KMS-11 (cell line): ENCODE results near the gene EN1.

Experiments used
- H2AFZ ChIP-seq: fragments of 200-600 bp; sonication (generic); 2 replicates; pipeline ENCODE4 v1.6.1; 2016; ENCODE audit warnings: antibody characterized with exemption, mixed run types, low read depth
- H3K27ac ChIP-seq: fragments of 200-600 bp; sonication (generic); 2 replicates; pipeline ENCODE4 v1.6.1; 2016; ENCODE audit warnings: mild to moderate bottlenecking, mixed run types
- H3K27me3 ChIP-seq: fragments of 200-600 bp; sonication (generic); 2 replicates; pipeline ENCODE4 v1.6.1; 2017; ENCODE audit warnings: mild to moderate bottlenecking, low read depth, mixed run types, moderate library complexity; ENCODE audit not compliant: insufficient read depth
- H3K36me3 ChIP-seq: fragments of 200-600 bp; sonication (generic); 2 replicates; pipeline ENCODE4 v1.6.1; 2017; ENCODE audit warnings: mild to moderate bottlenecking, mixed run types; ENCODE audit not compliant: insufficient read depth
- H3K4me1 ChIP-seq: fragments of 200-600 bp; sonication (generic); 2 replicates; pipeline ENCODE4 v1.6.1; 2016; ENCODE audit warnings: mild to moderate bottlenecking, low read depth, mixed run types; ENCODE audit not compliant: poor library complexity, severe bottlenecking
- H3K4me2 ChIP-seq: fragments of 200-600 bp; sonication (generic); 2 replicates; pipeline ENCODE4 v1.7.0; 2016; ENCODE audit warnings: mild to moderate bottlenecking, mixed run types
- H3K4me3 ChIP-seq: fragments of 200-600 bp; sonication (generic); IDR thresholded peaks from 2 replicates; pipeline ENCODE4 v1.6.1; 2017; ENCODE audit warnings: low read depth, low read length, mixed read lengths; ENCODE audit not compliant: insufficient read depth
- H3K79me2 ChIP-seq: fragments of 200-600 bp; sonication (generic); 2 replicates; pipeline ENCODE4 v1.6.1; 2016; ENCODE audit warnings: low read depth, mixed run types; ENCODE audit not compliant: insufficient read depth
- H3K9ac ChIP-seq: fragments of 200-600 bp; sonication (generic); 2 replicates; pipeline ENCODE4 v1.6.1; 2016; ENCODE audit warnings: mild to moderate bottlenecking, mixed run types
- H4K20me1 ChIP-seq: fragments of 200-600 bp; sonication (generic); 2 replicates; pipeline ENCODE4 v1.6.1; 2016; ENCODE audit warnings: mild to moderate bottlenecking, mixed run types; ENCODE audit not compliant: insufficient read depth
- TF ChIP-seq, protein P1 (sequence below): fragments of 200-600 bp; sonication (generic); conservative IDR thresholded peaks from 2 replicates; pipeline ENCODE4 v1.6.1; 2017; ENCODE audit warnings: low read depth, mild to moderate bottlenecking, antibody characterized with exemption, low read length, moderate library complexity, mixed read lengths

EN1 gene

DNA sequence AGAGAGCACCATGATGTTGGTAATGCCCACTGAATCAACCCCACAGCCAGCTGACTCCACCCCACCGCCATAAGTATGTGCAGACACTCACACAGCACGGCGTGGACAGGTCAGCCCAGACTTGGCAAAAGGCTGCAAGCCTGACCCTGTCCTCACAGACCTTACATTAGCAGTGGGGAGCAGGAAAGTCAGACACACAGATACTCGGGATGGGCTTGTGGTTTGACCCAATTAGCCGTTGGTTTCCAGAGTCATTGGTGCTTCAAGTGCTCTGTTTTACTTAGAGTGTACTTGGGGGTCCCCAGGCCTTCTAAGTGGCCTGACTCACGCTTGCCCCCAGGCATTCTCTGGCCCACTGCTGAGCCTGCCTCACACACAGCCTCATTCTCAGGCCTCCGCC lies 36.7 kb downstream of the EN1 start:
- TF ChIP-seq, protein P1, sequence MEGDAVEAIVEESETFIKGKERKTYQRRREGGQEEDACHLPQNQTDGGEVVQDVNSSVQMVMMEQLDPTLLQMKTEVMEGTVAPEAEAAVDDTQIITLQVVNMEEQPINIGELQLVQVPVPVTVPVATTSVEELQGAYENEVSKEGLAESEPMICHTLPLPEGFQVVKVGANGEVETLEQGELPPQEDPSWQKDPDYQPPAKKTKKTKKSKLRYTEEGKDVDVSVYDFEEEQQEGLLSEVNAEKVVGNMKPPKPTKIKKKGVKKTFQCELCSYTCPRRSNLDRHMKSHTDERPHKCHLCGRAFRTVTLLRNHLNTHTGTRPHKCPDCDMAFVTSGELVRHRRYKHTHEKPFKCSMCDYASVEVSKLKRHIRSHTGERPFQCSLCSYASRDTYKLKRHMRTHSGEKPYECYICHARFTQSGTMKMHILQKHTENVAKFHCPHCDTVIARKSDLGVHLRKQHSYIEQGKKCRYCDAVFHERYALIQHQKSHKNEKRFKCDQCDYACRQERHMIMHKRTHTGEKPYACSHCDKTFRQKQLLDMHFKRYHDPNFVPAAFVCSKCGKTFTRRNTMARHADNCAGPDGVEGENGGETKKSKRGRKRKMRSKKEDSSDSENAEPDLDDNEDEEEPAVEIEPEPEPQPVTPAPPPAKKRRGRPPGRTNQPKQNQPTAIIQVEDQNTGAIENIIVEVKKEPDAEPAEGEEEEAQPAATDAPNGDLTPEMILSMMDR = no peak
- no peak overlapping the region for H3K27ac ChIP-seq
- no peak overlapping the region for H3K4me2 ChIP-seq
- no peaks in the 10 kb centered on the region for H3K4me1 ChIP-seq
- no peak overlapping the region for H3K4me3 ChIP-seq
- no peak overlapping the region for H2AFZ ChIP-seq
- H3K36me3 ChIP-seq = no peaks in the 10 kb centered on the region
- no peaks in the 10 kb centered on the region for H4K20me1 ChIP-seq
- no peaks in the 10 kb centered on the region for H3K27me3 ChIP-seq
- H3K9ac ChIP-seq = no peak overlapping the region
- no peaks in the 10 kb centered on the region for H3K79me2 ChIP-seq

- Histone ChIP-seq H3K4me3 (no peak overlapping the region), H3K4me2 (no peak overlapping the region)
- TF ChIP-seq, protein P1 = no peak
These were observed 39.0 kb downstream of the EN1 start for GRCh38 chr2:118808429-118808809.

GRCh38 chr2:118807668-118808428 lies 39.6 kb downstream of the EN1 start:
- Histone ChIP-seq H3K4me3 (no peak overlapping the region), H3K27ac (no peak overlapping the region), H3K4me1 (no peaks in the 10 kb centered on the region), H3K36me3 (no peaks in the 10 kb centered on the region), H3K79me2 (no peaks in the 10 kb centered on the region), H4K20me1 (no peaks in the 10 kb centered on the region), H2AFZ (no peak overlapping the region), H3K27me3 (no peaks in the 10 kb centered on the region), H3K4me2 (no peak overlapping the region), H3K9ac (no peak overlapping the region)
- TF ChIP-seq, protein P1 = no peak

More at GRCh38 chr2:118808429-118808809, 39.0 kb downstream of the EN1 start:
- H3K4me1 ChIP-seq = no peaks in the 10 kb centered on the region
- H3K79me2 ChIP-seq = no peaks in the 10 kb centered on the region
- no peak overlapping the region for H3K9ac ChIP-seq
- H4K20me1 ChIP-seq = no peaks in the 10 kb centered on the region
- H3K27ac ChIP-seq = no peak overlapping the region
- H2AFZ ChIP-seq = no peak overlapping the region
- H3K36me3 ChIP-seq = no peaks in the 10 kb centered on the region
- no peaks in the 10 kb centered on the region for H3K27me3 ChIP-seq

- Histone ChIP-seq H3K27me3 (no peaks in the 10 kb centered on the region), H3K4me3 (no peak overlapping the region), H4K20me1 (no peaks in the 10 kb centered on the region), H2AFZ (no peak overlapping the region), H3K36me3 (no peaks in the 10 kb centered on the region), H3K79me2 (no peaks in the 10 kb centered on the region), H3K4me1 (no peaks in the 10 kb centered on the region), H3K9ac (no peak overlapping the region), H3K27ac (no peak overlapping the region), H3K4me2 (no peak overlapping the region)
- TF ChIP-seq, protein P1 = no peak
These were observed 40.4 kb downstream of the EN1 start for GRCh38 chr2:118806797-118807667.
